Neural cell (in vitro differentiated cells): ENCODE measurements around the gene CACNA1C.

Experiments used
- CTCF ChIP-seq: fragments of 450-650 bp; IDR thresholded peaks from 2 replicates; pipeline ENCODE4 v1.5.1; 2014; ENCODE audit warnings: antibody characterized with exemption, mild to moderate bottlenecking, moderate library complexity; ENCODE audit not compliant: poor library complexity, severe bottlenecking
- EZH2 ChIP-seq: fragments of 200-600, 300-800 bp; shearing (Covaris generic), sonication (generic); IDR thresholded peaks from 2 replicates; pipeline ENCODE4 v1.6.1; 2014; ENCODE audit warnings: antibody characterized with exemption, low read length, borderline replicate concordance, mild to moderate bottlenecking; ENCODE audit not compliant: insufficient read depth, poor library complexity, severe bottlenecking
- POLR2AphosphoS5 ChIP-seq: IDR thresholded peaks from 2 replicates; pipeline ENCODE4 v1.6.1; 2012
- RAD21 ChIP-seq: fragments of 450-650 bp; conservative IDR thresholded peaks from 2 replicates; pipeline ENCODE4 v1.6.1; 2014; ENCODE audit warnings: antibody characterized with exemption, mild to moderate bottlenecking, moderate library complexity
- REST ChIP-seq: IDR thresholded peaks from 2 replicates; pipeline ENCODE4 v1.6.1; 2012; ENCODE audit warnings: borderline replicate concordance

- no peak for TF ChIP-seq CTCF
- no peak for TF ChIP-seq POLR2AphosphoS5
- no peak for TF ChIP-seq RAD21
- TF ChIP-seq REST: no peak
- TF ChIP-seq EZH2: no peak
Measured at GRCh38 chr12:2547273-2548044, 494.7 kb downstream of the CACNA1C start.
